K562 (cell line): ENCODE data around the gene TAMALIN. TPM values are rescaled to one million over a fixed set of nuclear protein-coding genes. Genes with fewer than 3 reads are reported as not detected.

Experiments used
- ATAC-seq: fragments of 200-7000 bp; cut with Tn5 transposase; 3 replicates; pipeline ENCODE4 v1.9.1; 2020; ENCODE audit warnings: moderate library complexity
- BruUV-seq: library from RNA; stranded (reverse); fragments of 400-500 nt; replicated peaks from 2 replicates; lab custom pipeline; 2021; lab: Mats Ljungman, UMichigan
- CTCF ChIA-PET: fragments of 300-600 bp; formaldehyde crosslinking; extraction: SDS; loops from one replicate; lab custom pipeline; 2021; ENCODE audit warnings: low intra/inter-chr PET ratio; lab: Yijun Ruan, JAX
- POLR2A ChIA-PET: fragments of 300-600, 350-650 bp; sonication (Branson Sonifier 250); formaldehyde crosslinking; extraction: SDS; loops from one replicate; lab custom pipeline; 2021; ENCODE audit warnings: antibody characterized with exemption, inconsistent platforms; lab: Yijun Ruan, JAX
- DNase-seq, 4 experiments: peaks; one replicate each; pipeline versions ENCODE4 v3.0.0 to v3.0.0-alpha.2; 2011 to 2018; ENCODE audit warnings: low spot score in 3 of 4, mixed read lengths in 3 of 4; ENCODE audit errors: extremely low read depth in 1 of 4
- FAIRE-seq: peaks from 2 replicates; lab custom pipeline; 2011; peaks lifted over from hg19 to GRCh38; lab: Jason Lieb, UNC
- H2AFZ ChIP-seq: 2 replicates; pipeline ENCODE4 v1.6.0; 2011; ENCODE audit warnings: low read depth, low read length, control low read depth, inconsistent platforms
- H3K27ac ChIP-seq: fragments of 200-600 bp; 3 replicates; pipeline ENCODE4 v1.8.0; 2011; ENCODE audit warnings: low read depth, mild to moderate bottlenecking, control low read depth, inconsistent platforms, low read length, moderate library complexity, mixed read lengths; ENCODE audit errors: extremely low read depth
- H3K27me3 ChIP-seq, 2 experiments: fragments of 300-600 bp in 1 of 2; 2 replicates in 1 of 2; 3 replicates in 1 of 2; pipeline versions ENCODE4 v1.6.0 to v1.8.0; 2011; ENCODE audit warnings: inconsistent platforms in 2 of 2, low read length in 2 of 2, mild to moderate bottlenecking in 1 of 2, mixed read lengths in 1 of 2, moderate library complexity in 1 of 2; ENCODE audit not compliant: control insufficient read depth in 2 of 2, insufficient read depth in 2 of 2
- H3K36me3 ChIP-seq: fragments of 300-600 bp; 3 replicates; pipeline ENCODE4 v1.8.0; 2011; ENCODE audit warnings: mild to moderate bottlenecking, low read length, inconsistent platforms; ENCODE audit not compliant: control insufficient read depth, insufficient read depth
- H3K4me1 ChIP-seq, 2 experiments: fragments of 200-600 bp in 1 of 2; replicated peaks in 1 of 2; 2 replicates in 1 of 2; 3 replicates in 1 of 2; pipeline versions ENCODE4 v1.5.1 to v1.8.0; 2011; ENCODE audit warnings: inconsistent platforms in 2 of 2, low read length in 2 of 2, mild to moderate bottlenecking in 1 of 2, mixed read lengths in 1 of 2, moderate library complexity in 1 of 2; ENCODE audit not compliant: control insufficient read depth in 2 of 2, insufficient read depth in 2 of 2
- H3K4me2 ChIP-seq: 2 replicates; pipeline ENCODE4 v1.6.1; 2011; ENCODE audit warnings: low read length, control low read depth, inconsistent platforms, mixed read lengths; ENCODE audit not compliant: insufficient read depth
- H3K4me3 ChIP-seq: fragments of 200-600 bp; sonication (generic), shearing (Covaris generic); 2 replicates; pipeline ENCODE4 v1.5.1; 2016; ENCODE audit warnings: control low read depth, inconsistent platforms
- H3K79me2 ChIP-seq: fragments of 200-600 bp; 3 replicates; pipeline ENCODE4 v1.8.0; 2011; ENCODE audit warnings: low read length, inconsistent platforms; ENCODE audit not compliant: control insufficient read depth, insufficient read depth
- H3K9ac ChIP-seq, 2 experiments: 2 replicates each; pipeline versions ENCODE4 v1.6.0 to v1.6.1; 2011; ENCODE audit warnings: low read depth in 2 of 2, low read length in 2 of 2, control low read depth in 1 of 2, inconsistent platforms in 1 of 2, mild to moderate bottlenecking in 1 of 2, mixed read lengths in 1 of 2; ENCODE audit not compliant: insufficient read depth in 1 of 2
- H3K9me1 ChIP-seq: one replicate; pipeline ENCODE4 v1.6.0; 2011; ENCODE audit warnings: inconsistent platforms, mild to moderate bottlenecking, low read length, moderate library complexity; ENCODE audit not compliant: control insufficient read depth, insufficient read depth
- H3K9me3 ChIP-seq: replicated peaks from 2 replicates; pipeline ENCODE4 v1.5.1; 2011; ENCODE audit warnings: low read depth, low read length, inconsistent platforms; ENCODE audit not compliant: control insufficient read depth, insufficient read depth
- H4K20me1 ChIP-seq: replicated peaks from 2 replicates; pipeline ENCODE4 v1.6.1; 2011; ENCODE audit warnings: low read length, inconsistent platforms, mixed read lengths; ENCODE audit not compliant: control insufficient read depth, insufficient read depth
- ARID2 ChIP-seq: fragments of 450-650 bp; IDR thresholded peaks from 2 replicates; pipeline ENCODE4 v1.6.1; 2017; ENCODE audit warnings: antibody characterized with exemption, mild to moderate bottlenecking
- ESRRA ChIP-seq: fragments of 450-650 bp; IDR thresholded peaks from 2 replicates; pipeline ENCODE4 v1.6.1; 2014; ENCODE audit warnings: low read depth, mild to moderate bottlenecking, moderate library complexity, borderline replicate concordance
- ETS2 ChIP-seq: IDR thresholded peaks from 2 replicates; pipeline ENCODE4 v1.6.1; 2016; ENCODE audit warnings: borderline replicate concordance, missing genetic modification characterization, mild to moderate bottlenecking, moderate library complexity, missing compliant biosample characterization; ENCODE audit not compliant: poor library complexity, severe bottlenecking
- REST ChIP-seq, 2 experiments: fragments of 450-650 bp; formaldehyde crosslinking in 1 of 2; IDR thresholded peaks; 2 replicates each; pipeline versions ENCODE4 v1.4.0 to v1.6.1; 2014 to 2020; ENCODE audit warnings: mild to moderate bottlenecking in 2 of 2, borderline replicate concordance in 1 of 2, low read depth in 1 of 2
- RFX5 ChIP-seq: IDR thresholded peaks from 2 replicates; pipeline ENCODE4 v1.6.1; 2011; ENCODE audit warnings: low read depth, mild to moderate bottlenecking, improper control_type of control experiment, low read length
- ZNF212 ChIP-seq: fragments of 450-650 bp; formaldehyde crosslinking; IDR thresholded peaks from 2 replicates; pipeline ENCODE4 v1.4.0; 2020; ENCODE audit warnings: mild to moderate bottlenecking
- WGBS: fragments of 100-300 bp; shearing (Covaris generic); methylation state at CpG from one replicate; pipeline ENCODE4 v1.1.6; 2016; ENCODE audit warnings: low coverage, mixed read lengths; ENCODE audit not compliant: insufficient coverage; ENCODE audit errors: missing lambda C conversion rate; 5-methylcytosine and 5-hydroxymethylcytosine counted together
- in situ Hi-C: fragments of 300-500 bp; cut with MboI; formaldehyde crosslinking; loops from 4 replicates; pipeline ENCODE4 v1.15.0; 2018; ENCODE audit warnings: inconsistent platforms, mixed read lengths
- intact Hi-C: fragments of 100-400 bp; cut with micrococcal nuclease; formaldehyde crosslinking; loops from 2 replicates; pipeline ENCODE4 v1.14.2; 2022
- polyA plus RNA-seq, 8 experiments: library from polyadenylated mRNA; depleted of rRNA in 4 of 8; stranded (reverse) in 5 of 8; unstranded in 3 of 8; fragments of >200 nt; fragmentation: Nextera tagmentation in 2 of 8; fragmentation: Illumina TruSeq in 1 of 8; extraction: Ambion mirVana in 2 of 8; extraction: Trizol in 1 of 8; gene quantifications; 2 replicates each; pipeline versions ENCODE4 v1.2.1 to v1.2.3, GENCODE V29; 2011 to 2014; ENCODE audit warnings: inconsistent platforms in 1 of 8, missing spikeins in 1 of 8
- total RNA-seq, 7 experiments: library from RNA; depleted of rRNA in 6 of 7; stranded (reverse); fragments of >200 nt in 6 of 7; fragmentation: Illumina TruSeq in 2 of 7; extraction: Trizol in 2 of 7; gene quantifications; 2 replicates each; pipeline versions ENCODE4 v1.2.1 to v1.2.3, GENCODE V29; 2011 to 2021; ENCODE audit warnings: low replicate concordance in 1 of 7

Gene TAMALIN
- total and polyA plus RNA-seq, 9 of the 15 experiments (the other 6 are each of a cell fraction or from before 2014, with no cell fraction given): 0.74 to 2.2 (median 1.5) TPM; not detected in 2

DNA sequence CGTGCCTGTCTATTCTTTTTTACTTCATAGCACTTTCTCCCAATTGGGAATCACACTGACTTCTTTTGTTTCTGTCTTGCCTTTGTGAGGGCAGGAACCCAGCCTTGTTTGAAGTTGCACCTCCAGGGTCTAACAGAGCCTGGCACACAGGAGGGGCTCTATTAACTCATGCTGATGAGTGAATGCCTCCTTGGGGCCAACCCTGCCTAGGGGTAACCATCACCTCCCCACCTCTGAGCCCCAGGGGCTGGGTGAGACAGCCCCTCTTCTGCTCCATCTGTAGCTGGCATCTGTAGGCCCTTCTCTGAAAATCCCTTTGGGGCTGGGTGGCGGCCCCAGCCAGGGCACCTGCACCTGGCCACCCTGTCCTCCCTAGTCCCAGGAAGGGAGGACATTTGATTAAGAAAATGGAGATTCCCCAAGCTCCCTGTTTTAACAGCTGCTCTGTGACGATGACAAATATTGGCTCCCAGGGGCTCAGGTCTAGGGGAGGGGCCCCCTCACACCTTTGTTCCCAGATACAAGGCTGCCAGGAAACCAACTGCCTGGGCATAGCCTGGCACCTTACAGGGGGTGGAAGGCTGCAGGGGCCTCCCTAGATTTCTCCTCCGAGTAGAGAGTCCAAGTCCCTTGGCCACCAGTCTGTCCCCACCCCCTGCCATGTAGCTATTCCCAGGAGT, 11.8 kb downstream of the TAMALIN start:
- ATAC-seq (no peak), FAIRE-seq (no peak), DNase-seq (no peak)
- no peaks in the 10 kb centered on the region for H3K79me2 ChIP-seq
- no peaks in the 10 kb centered on the region for H3K9me1 ChIP-seq
- no peak overlapping the region for H2AFZ ChIP-seq
- no peak overlapping the region for H3K4me3 ChIP-seq
- peaks cover 0 to 11% of the 10 kb centered on the region in 2 experiments; a peak in 3 of 5 replicates for H3K4me1 ChIP-seq
- in situ Hi-C loops (loop anchor here (25.0 kb wide), 1 partner anchor 606 kb away; the partner anchor contains the start of gene SLC4A8), intact Hi-C loops (no loop called here)
- no peak overlapping the region for H3K9ac ChIP-seq
- WGBS: 15% methylated on average over 4 of the region's 4 CpGs
- BruUV-seq: no TSS peak
- H3K36me3 ChIP-seq: no peaks in the 10 kb centered on the region
- CTCF ChIA-PET: no interaction called here
- H3K27me3 ChIP-seq: no peaks in the 10 kb centered on the region; a peak in 1 of 5 replicates
- H3K9me3 ChIP-seq: no peaks in the 10 kb centered on the region
- no peak overlapping the region for H3K4me2 ChIP-seq
- POLR2A ChIA-PET: interaction anchor here (1.0 to 2.8 kb wide), 2 partner anchors 11 to 14 kb away, joined by 5 to 13 read pairs; no protein-coding TSS in a partner anchor
- H3K27ac ChIP-seq: no peak overlapping the region
- H4K20me1 ChIP-seq: no peaks in the 10 kb centered on the region
- no peak for TF ChIP-seq REST (IDR thresholded peaks at IDR 0.05; ENCODE audit: borderline replicate concordance)
- no peak for TF ChIP-seq REST (CRISPR knock-in tag; IDR thresholded peaks at IDR 0.05; ENCODE audit: low read depth)
- TF ChIP-seq ZNF212 (CRISPR knock-in tag): no peak
- no peak for TF ChIP-seq ESRRA
- TF ChIP-seq RFX5: no peak
- no peak for TF ChIP-seq ETS2 (tag)
- TF ChIP-seq ARID2: no peak
